Panc1 (cell line): ENCODE data around the gene POMT2.

ENCODE experiments used
- CTCF ChIP-seq: fragments of 450-650 bp; IDR thresholded peaks from 2 replicates; pipeline ENCODE4 v1.5.1; 2017; ENCODE audit warnings: mild to moderate bottlenecking
- POLR2AphosphoS5 ChIP-seq: IDR thresholded peaks from 2 replicates; pipeline ENCODE4 v1.6.1; 2012; ENCODE audit warnings: mild to moderate bottlenecking, low read depth, low read length, moderate library complexity
- REST ChIP-seq, 2 experiments: IDR thresholded peaks; 2 replicates each; pipeline ENCODE4 v1.6.1; 2011 to 2012; ENCODE audit warnings: low read depth in 2 of 2, control low read depth in 1 of 2, low read length in 1 of 2, mild to moderate bottlenecking in 1 of 2, moderate library complexity in 1 of 2; ENCODE audit not compliant: insufficient read depth in 1 of 2
- TCF7L2 ChIP-seq: IDR thresholded peaks from 2 replicates; pipeline ENCODE4 v1.6.1; 2011; ENCODE audit warnings: mild to moderate bottlenecking, low read depth, low read length, inconsistent platforms

GRCh38 chr14:77327111-77327510 is 6.4 kb upstream of the POMT2 start:
- TF ChIP-seq POLR2AphosphoS5 = no peak
- TF ChIP-seq CTCF = no peak
- no peak for TF ChIP-seq REST (IDR thresholded peaks at IDR 0.05; ENCODE audit: insufficient read depth in 1 of 2, low read depth in 2 of 2, low read length in 1 of 2)
- no peak for TF ChIP-seq TCF7L2
